Brain microvascular endothelial cell (primary cell): ENCODE data around the gene TRPV4.

Experiments
- DNase-seq: peaks from one replicate; pipeline ENCODE4 v3.0.0-alpha.2; 2020
- H3K27ac ChIP-seq: fragments of 250-450 bp; sonication (Bioruptor Pico); 2 replicates; pipeline ENCODE4 v1.5.1; 2020; ENCODE audit warnings: mild to moderate bottlenecking, moderate library complexity
- H3K27me3 ChIP-seq: fragments of 250-450 bp; sonication (Bioruptor Pico); replicated peaks from 2 replicates; pipeline ENCODE4 v1.5.1; 2020; ENCODE audit warnings: mild to moderate bottlenecking
- H3K36me3 ChIP-seq: fragments of 250-450 bp; sonication (Bioruptor Pico); replicated peaks from 2 replicates; pipeline ENCODE4 v1.5.1; 2020; ENCODE audit warnings: mild to moderate bottlenecking
- H3K4me3 ChIP-seq: 2 replicates; pipeline ENCODE4 v1.5.1; 2011; ENCODE audit warnings: low read depth, mild to moderate bottlenecking, control low read depth, low read length, moderate library complexity
- CTCF ChIP-seq: IDR thresholded peaks from 2 replicates; pipeline ENCODE4 v1.5.1; 2011; ENCODE audit warnings: low read depth, mild to moderate bottlenecking, moderate library complexity, low read length, control low read depth, inconsistent platforms; ENCODE audit errors: missing control alignments
- in situ Hi-C: cut with HindIII; loops from 2 replicates; pipeline ENCODE4 v1.10.0; 2017; ENCODE audit warnings: low sequenced_read_pairs, low pct_ligation_motif_present

The TRPV4 gene

GRCh38 chr12:109753959-109754358, 79.2 kb downstream of the TRPV4 start:
- DNase-seq: no peak
- Histone ChIP-seq H3K4me3 (no peak overlapping the region), H3K27ac (no peak overlapping the region), H3K36me3 (no peaks in the 10 kb centered on the region), H3K27me3 (peaks cover 1% of the 10 kb centered on the region)
- in situ Hi-C loops: no loop called here
- TF ChIP-seq CTCF: no peak

- H3K27me3 ChIP-seq: peaks cover 4% of the 10 kb centered on the region
- no peak overlapping the region for H3K27ac ChIP-seq
- no peaks in the 10 kb centered on the region for H3K36me3 ChIP-seq
- H3K4me3 ChIP-seq: no peak overlapping the region
- in situ Hi-C loops: no loop called here
- no peak for TF ChIP-seq CTCF
- DNase-seq: no peak
Measured at GRCh38 chr12:109753054-109753401, 80.2 kb downstream of the TRPV4 start.

GRCh38 chr12:109752117-109753053, 80.8 kb downstream of the TRPV4 start:
- in situ Hi-C loops: no loop called here
- TF ChIP-seq CTCF: no peak

GRCh38 chr12:109744986-109745942, 87.9 kb downstream of the TRPV4 start:
- no peak for TF ChIP-seq CTCF
- DNase-seq: no peak
- in situ Hi-C loops: no loop called here
- no peak overlapping the region for H3K27ac ChIP-seq
- no peak overlapping the region for H3K4me3 ChIP-seq
- no peaks in the 10 kb centered on the region for H3K36me3 ChIP-seq
- peaks cover 4% of the 10 kb centered on the region for H3K27me3 ChIP-seq

More at GRCh38 chr12:109752117-109753053, 80.8 kb downstream of the TRPV4 start:
- Histone ChIP-seq H3K36me3 (no peaks in the 10 kb centered on the region), H3K27me3 (peaks cover 4% of the 10 kb centered on the region), H3K4me3 (no peak overlapping the region), H3K27ac (no peak overlapping the region)
- no peak for DNase-seq

DNA sequence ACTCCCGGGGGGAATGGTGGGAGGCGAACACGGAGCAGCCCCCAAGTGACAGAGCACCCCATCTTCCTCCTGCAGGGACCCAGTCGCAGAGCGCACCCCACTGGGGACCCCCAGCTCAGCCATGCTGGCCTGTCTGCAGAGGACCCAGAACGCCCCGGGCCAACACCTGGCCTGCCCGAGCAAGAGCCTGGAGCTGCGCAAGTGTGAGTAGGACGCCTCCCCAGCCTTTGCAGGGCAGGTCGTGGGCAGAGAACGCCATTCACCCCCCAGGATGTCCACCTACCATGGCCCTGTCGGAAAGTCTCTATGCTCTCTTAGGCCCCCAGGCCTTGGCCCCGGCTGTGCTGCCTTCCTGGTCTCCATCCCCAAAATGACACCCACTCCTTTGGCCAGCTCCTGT, 89.2 kb downstream of the TRPV4 start:
- in situ Hi-C loops: no loop called here
- TF ChIP-seq CTCF: no peak
- DNase-seq: no peak
- no peak overlapping the region for H3K4me3 ChIP-seq
- H3K36me3 ChIP-seq: no peaks in the 10 kb centered on the region
- peaks cover 4% of the 10 kb centered on the region for H3K27me3 ChIP-seq
- H3K27ac ChIP-seq: no peak overlapping the region
